IMR-90 (cell line): Measurements from ENCODE around the gene SVEP1. TPM values are rescaled to one million over a fixed set of nuclear protein-coding genes. Genes with fewer than 3 reads are reported as not detected.
A peak's percentile ranks its signal among the peaks of the same experiment; 100 is the strongest.

Source experiments
- ATAC-seq: fragments of 200-7000 bp; cut with Tn5 transposase; 2 replicates; pipeline ENCODE4 v1.9.1; 2020; ENCODE audit warnings: low read depth, mild to moderate bottlenecking, moderate library complexity
- BruUV-seq: library from RNA; stranded (reverse); fragments of 400-500 nt; replicated peaks from 2 replicates; lab custom pipeline; 2021; lab: Mats Ljungman, UMichigan
- CTCF ChIA-PET: fragments of 300-600 bp; formaldehyde crosslinking; extraction: SDS; loops from one replicate; lab custom pipeline; 2021; ENCODE audit warnings: antibody characterized with exemption; lab: Yijun Ruan, JAX
- POLR2A ChIA-PET: fragments of 300-600 bp; sonication (Branson Sonifier 250); formaldehyde crosslinking; loops from one replicate; lab custom pipeline; 2022; ENCODE audit warnings: antibody characterized with exemption; ENCODE audit not compliant: unreplicated experiment; lab: Charles Lee
- DNase-seq: peaks from one replicate; pipeline ENCODE4 v3.0.0; 2013
- H2AFZ ChIP-seq: replicated peaks from 2 replicates; pipeline ENCODE3; 2013; ENCODE audit warnings: low read length, mild to moderate bottlenecking; ENCODE audit not compliant: poor library complexity
- H2AK5ac ChIP-seq: 2 replicates; pipeline ENCODE4 v1.6.1; 2013; ENCODE audit warnings: low read depth, low read length, inconsistent platforms
- H2AK9ac ChIP-seq: replicated peaks from 2 replicates; pipeline ENCODE3; 2013; ENCODE audit warnings: mild to moderate bottlenecking, low read depth, low read length, moderate library complexity; ENCODE audit not compliant: poor library complexity
- H2BK120ac ChIP-seq: 2 replicates; pipeline ENCODE4 v1.6.1; 2013; ENCODE audit warnings: low read depth, low read length, inconsistent platforms
- H2BK15ac ChIP-seq: 3 replicates; pipeline ENCODE4 v1.6.1; 2013; ENCODE audit warnings: low read depth, low read length, inconsistent platforms
- H2BK20ac ChIP-seq: 2 replicates; pipeline ENCODE4 v1.6.1; 2013; ENCODE audit warnings: low read depth, mild to moderate bottlenecking, inconsistent platforms, low read length, moderate library complexity
- H2BK5ac ChIP-seq: 2 replicates; pipeline ENCODE4 v1.6.1; 2013; ENCODE audit warnings: mild to moderate bottlenecking, low read depth, low read length, inconsistent platforms; ENCODE audit not compliant: poor library complexity, severe bottlenecking
- H3K14ac ChIP-seq: replicated peaks from 2 replicates; pipeline ENCODE4 v1.6.1; 2013; ENCODE audit warnings: low read depth, low read length, inconsistent platforms
- H3K18ac ChIP-seq: 2 replicates; pipeline ENCODE4 v1.6.1; 2013; ENCODE audit warnings: low read depth, low read length, control low read depth
- H3K23ac ChIP-seq: 2 replicates; pipeline ENCODE4 v1.6.1; 2013; ENCODE audit warnings: low read depth, low read length, inconsistent platforms
- H3K27ac ChIP-seq: 2 replicates; pipeline ENCODE4 v1.5.1; 2013; ENCODE audit warnings: mild to moderate bottlenecking, control low read depth, low read length; ENCODE audit not compliant: insufficient read depth
- H3K27me3 ChIP-seq: 2 replicates; pipeline ENCODE4 v1.6.1; 2013; ENCODE audit warnings: low read length; ENCODE audit not compliant: control insufficient read depth, insufficient read depth
- H3K36me3 ChIP-seq: 2 replicates; pipeline ENCODE4 v1.6.1; 2013; ENCODE audit warnings: low read length, mixed read lengths; ENCODE audit not compliant: control insufficient read depth, insufficient read depth
- H3K4ac ChIP-seq: 2 replicates; pipeline ENCODE4 v1.6.1; 2013; ENCODE audit warnings: low read depth, low read length, inconsistent platforms
- H3K4me1 ChIP-seq: 2 replicates; pipeline ENCODE4 v1.6.1; 2013; ENCODE audit warnings: low read length, mixed read lengths; ENCODE audit not compliant: control insufficient read depth, insufficient read depth
- H3K4me2 ChIP-seq: 2 replicates; pipeline ENCODE4 v1.6.1; 2013; ENCODE audit warnings: low read depth, mild to moderate bottlenecking, control low read depth, low read length, moderate library complexity
- H3K4me3 ChIP-seq: 2 replicates; pipeline ENCODE4 v1.5.1; 2013; ENCODE audit warnings: low read depth, mild to moderate bottlenecking, control low read depth, low read length, moderate library complexity; ENCODE audit not compliant: insufficient read depth
- H3K56ac ChIP-seq: 2 replicates; pipeline ENCODE4 v1.6.1; 2013; ENCODE audit warnings: low read length, inconsistent platforms; ENCODE audit not compliant: insufficient read depth; ENCODE audit errors: extremely low read depth
- H3K79me1 ChIP-seq, 2 experiments: 2 replicates each; pipeline ENCODE4 v1.6.1; 2013; ENCODE audit warnings: low read length in 2 of 2, inconsistent platforms in 1 of 2, low read depth in 1 of 2
- H3K9ac ChIP-seq: 2 replicates; pipeline ENCODE4 v1.6.1; 2013; ENCODE audit warnings: low read depth, low read length, control low read depth
- H3K9me1 ChIP-seq: 2 replicates; pipeline ENCODE4 v1.6.1; 2013; ENCODE audit warnings: low read length, inconsistent platforms; ENCODE audit not compliant: insufficient read depth
- H3K9me3 ChIP-seq: 2 replicates; pipeline ENCODE4 v1.6.1; 2013; ENCODE audit warnings: low read length; ENCODE audit not compliant: control insufficient read depth, insufficient read depth
- H4K20me1 ChIP-seq: 2 replicates; pipeline ENCODE4 v1.6.1; 2013; ENCODE audit warnings: low read length, inconsistent platforms; ENCODE audit not compliant: insufficient read depth
- H4K5ac ChIP-seq: 2 replicates; pipeline ENCODE4 v1.6.1; 2013; ENCODE audit warnings: mild to moderate bottlenecking, low read depth, low read length, control low read depth
- H4K8ac ChIP-seq, 2 experiments: 2 replicates each; pipeline ENCODE4 v1.6.1; 2013; ENCODE audit warnings: low read depth in 2 of 2, low read length in 2 of 2, control low read depth in 1 of 2, inconsistent platforms in 1 of 2
- H4K91ac ChIP-seq: 2 replicates; pipeline ENCODE4 v1.6.1; 2013; ENCODE audit warnings: low read depth, low read length, inconsistent platforms; ENCODE audit not compliant: insufficient read depth
- ELK1 ChIP-seq: fragments of 150-350 bp; IDR thresholded peaks from 2 replicates; pipeline ENCODE4 v1.6.1; 2016; ENCODE audit warnings: low read depth, mild to moderate bottlenecking, low read length, moderate library complexity, borderline replicate concordance
- FOS ChIP-seq: fragments of 150-350 bp; IDR thresholded peaks from 2 replicates; pipeline ENCODE4 v1.6.1; 2016; ENCODE audit warnings: low read depth, low read length
- MXI1 ChIP-seq: IDR thresholded peaks from 2 replicates; pipeline ENCODE4 v1.6.1; 2012; ENCODE audit warnings: low read depth, mild to moderate bottlenecking, low read length, moderate library complexity, borderline replicate concordance
- RAD21 ChIP-seq: IDR thresholded peaks from 2 replicates; pipeline ENCODE4 v1.6.1; 2012; ENCODE audit warnings: low read length, improper control_type of control experiment
- RCOR1 ChIP-seq: IDR thresholded peaks from 2 replicates; pipeline ENCODE4 v1.6.1; 2012; ENCODE audit warnings: mild to moderate bottlenecking, low read length, improper control_type of control experiment; ENCODE audit not compliant: insufficient replicate concordance
- SMC3 ChIP-seq: fragments of 150-350 bp; IDR thresholded peaks from 2 replicates; pipeline ENCODE4 v1.6.1; 2016; ENCODE audit warnings: low read depth, mild to moderate bottlenecking, antibody characterized with exemption, low read length, moderate library complexity
- USF2 ChIP-seq: fragments of 150-350 bp; IDR thresholded peaks from 2 replicates; pipeline ENCODE4 v1.6.1; 2017; ENCODE audit warnings: mild to moderate bottlenecking, antibody characterized with exemption, low read length, low read depth
- whole genome bisulfite sequencing, 2 experiments: methylation state at CpG; one replicate each; pipeline versions ENCODE4 v1.1.5 to v1.1.7; 2013; ENCODE audit warnings: missing lambda C conversion rate in 2 of 2; ENCODE audit not compliant: insufficient read length in 1 of 2; ENCODE audit errors: extremely low coverage in 2 of 2; 5-methylcytosine and 5-hydroxymethylcytosine counted together
- dilution Hi-C: fragments of 300-500 bp; cut with HindIII; formaldehyde crosslinking; loops from one replicate; pipeline ENCODE4 v1.14.3; 2018; ENCODE audit warnings: low sequenced_read_pairs; ENCODE audit not compliant: unreplicated experiment
- in situ Hi-C: fragments of 300-500 bp; cut with MboI; formaldehyde crosslinking; loops from 3 replicates; pipeline ENCODE4 v1.14.3; 2019; ENCODE audit warnings: low sequenced_read_pairs, inconsistent platforms, mixed read lengths
- intact Hi-C: fragments of 100-400 bp; cut with micrococcal nuclease; formaldehyde crosslinking; loops from 2 replicates; pipeline ENCODE4 v1.10.0; 2022
- polyA plus RNA-seq, 3 experiments: library from polyadenylated mRNA; depleted of rRNA; stranded (reverse); fragments of >200 nt; gene quantifications; 2 replicates each; pipeline ENCODE4 v1.2.3, GENCODE V29; 2012; ENCODE audit warnings: low replicate concordance in 1 of 3
- total RNA-seq: library from RNA; depleted of rRNA; stranded (reverse); fragments of >200 nt; gene quantifications from 2 replicates; pipeline ENCODE4 v1.2.3, GENCODE V29; 2012

The SVEP1 gene
- total and polyA plus RNA-seq, 2 of the 4 experiments (the other 2 are of a cell fraction): 4.8 to 16.7 TPM

GRCh38 chr9:110620726-110621125 lies 41.2 kb upstream of the SVEP1 start:
- in situ Hi-C loops (loop anchor here (25.0 kb wide), 2 partner anchors 333 to 433 kb away; no protein-coding TSS in a partner anchor), dilution Hi-C loops (no loop called here), intact Hi-C loops (loop anchor here (1.0 to 5.0 kb wide), 5 partner anchors 41 to 438 kb away; partner anchors contain the start of genes SVEP1 and TXN)
- Histone ChIP-seq H3K36me3 (no peaks in the 10 kb centered on the region), H2BK5ac (peak overlapping the region; percentile 25), H3K23ac (no peak overlapping the region), H3K79me1 (no peaks in the 10 kb centered on the region), H3K9me1 (no peaks in the 10 kb centered on the region; the same call in 1 of the 2 replicates), H4K5ac (0 out of 2 replicates have a peak overlapping the region, but pooled peaks have one; percentile 53), H2AK9ac (no peak overlapping the region), H3K4me3 (no peak overlapping the region), H3K27me3 (no peaks in the 10 kb centered on the region), H4K8ac (peak overlapping the region in 1 of 2 experiments; percentile 2; a peak in 1 of 4 replicates), H4K20me1 (no peaks in the 10 kb centered on the region), H3K9ac (no peak overlapping the region; the same call in 1 of the 2 replicates), H2BK15ac (no peak overlapping the region), H2AK5ac (no peak overlapping the region), H3K56ac (no peak overlapping the region), H3K14ac (no peak overlapping the region), H2BK20ac (peak overlapping the region; percentile 11; the same call in 1 of the 2 replicates), H3K27ac (peak overlapping the region; percentile 69; the same call in 1 of the 2 replicates), H3K9me3 (no peaks in the 10 kb centered on the region), H3K18ac (0 out of 2 replicates have a peak overlapping the region, but pooled peaks have one; percentile 43), H3K4ac (no peak overlapping the region), H3K4me1 (no peaks in the 10 kb centered on the region; the same call in 1 of the 2 replicates), H4K91ac (no peak overlapping the region), H3K4me2 (no peak overlapping the region; the same call in 1 of the 2 replicates), H2AFZ (no peak overlapping the region), H2BK120ac (no peak overlapping the region)
- ChIA-PET POLR2A (interaction anchor here (1.4 kb wide), 1 partner anchor 364 kb away, joined by 4 read pairs; the partner anchor contains the start of gene TXN), CTCF (no interaction called here)
- no peak for TF ChIP-seq SMC3
- no peak for TF ChIP-seq MXI1
- no peak for TF ChIP-seq RAD21
- no peak for TF ChIP-seq FOS
- TF ChIP-seq RCOR1: no peak
- no peak for TF ChIP-seq ELK1
- TF ChIP-seq USF2: no peak
- no CpG with 5 or more reads among the region's 3 CpGs for WGBS, 2 experiments
- BruUV-seq: no TSS peak
- ATAC-seq (no peak), DNase-seq (no peak)
